Keratinocyte (primary cell): ENCODE data around the gene CDK14. TPM values are rescaled to one million over a fixed set of nuclear protein-coding genes. Genes with fewer than 3 reads are reported as not detected.

Source experiments
- DNase-seq: peaks from one replicate; pipeline ENCODE4 v3.0.0-alpha.2; 2011; ENCODE audit warnings: low read depth, missing footprints, low spot score
- FAIRE-seq: peaks from 2 replicates; lab custom pipeline; 2011; peaks lifted over from hg19 to GRCh38; lab: Jason Lieb, UNC
- H2AFZ ChIP-seq: 2 replicates; pipeline ENCODE4 v1.6.0; 2012; ENCODE audit warnings: low read length, control low read depth, inconsistent platforms; ENCODE audit not compliant: control insufficient read depth
- H3K27ac ChIP-seq: 2 replicates; pipeline ENCODE4 v1.5.1; 2011; ENCODE audit warnings: low read length; ENCODE audit not compliant: control insufficient read depth, insufficient read depth
- H3K27me3 ChIP-seq: 3 replicates; pipeline ENCODE4 v1.6.0; 2011; ENCODE audit warnings: low read length; ENCODE audit not compliant: control insufficient read depth, insufficient read depth; ENCODE audit errors: extremely low read depth
- H3K36me3 ChIP-seq, 2 experiments: 2 replicates in 1 of 2; 3 replicates in 1 of 2; pipeline ENCODE4 v1.5.1; 2011; ENCODE audit warnings: low read length in 2 of 2, mild to moderate bottlenecking in 1 of 2; ENCODE audit not compliant: control insufficient read depth in 2 of 2, insufficient read depth in 2 of 2; ENCODE audit errors: extremely low read depth in 1 of 2
- H3K4me1 ChIP-seq: 3 replicates; pipeline ENCODE4 v1.5.1; 2011; ENCODE audit warnings: low read length; ENCODE audit not compliant: control insufficient read depth, insufficient read depth; ENCODE audit errors: extremely low read depth
- H3K4me2 ChIP-seq: 3 replicates; pipeline ENCODE4 v1.6.0; 2011; ENCODE audit warnings: low read depth, low read length; ENCODE audit not compliant: control insufficient read depth, insufficient read depth; ENCODE audit errors: extremely low read depth
- H3K4me3 ChIP-seq, 3 experiments: fragments of 200-600 bp in 1 of 3; sonication (generic) in 1 of 3; 2 replicates in 2 of 3; 3 replicates in 1 of 3; pipeline ENCODE4 v1.5.1; 2011 to 2016; ENCODE audit warnings: low read length in 3 of 3, mild to moderate bottlenecking in 3 of 3, control low read depth in 2 of 3, inconsistent platforms in 1 of 3, low read depth in 1 of 3, mixed read lengths in 1 of 3, mixed run types in 1 of 3, moderate library complexity in 1 of 3; ENCODE audit not compliant: control insufficient read depth in 2 of 3, insufficient read depth in 2 of 3; ENCODE audit errors: extremely low read depth in 1 of 3
- H3K79me2 ChIP-seq: 2 replicates; pipeline ENCODE4 v1.6.0; 2012; ENCODE audit warnings: low read length; ENCODE audit not compliant: control insufficient read depth, insufficient read depth
- H3K9ac ChIP-seq: 3 replicates; pipeline ENCODE4 v1.6.0; 2011; ENCODE audit warnings: low read length; ENCODE audit not compliant: control insufficient read depth, insufficient read depth; ENCODE audit errors: extremely low read depth
- H3K9me1 ChIP-seq: 3 replicates; pipeline ENCODE4 v1.6.0; 2011; ENCODE audit warnings: low read length; ENCODE audit not compliant: control insufficient read depth, insufficient read depth; ENCODE audit errors: extremely low read depth
- H3K9me3 ChIP-seq: 2 replicates; pipeline ENCODE4 v1.5.1; 2012; ENCODE audit warnings: low read depth, low read length; ENCODE audit not compliant: control insufficient read depth
- H4K20me1 ChIP-seq: 3 replicates; pipeline ENCODE4 v1.6.0; 2011; ENCODE audit warnings: low read length; ENCODE audit not compliant: control insufficient read depth, insufficient read depth; ENCODE audit errors: extremely low read depth
- EZH2 ChIP-seq: IDR thresholded peaks from one replicate; pipeline ENCODE4 v1.6.1; 2012; ENCODE audit warnings: inconsistent platforms, mild to moderate bottlenecking, low read length, moderate library complexity
- dilution Hi-C: fragments of 300-500 bp; cut with MboI; formaldehyde crosslinking; loops from one replicate; pipeline ENCODE4 v1.7.0; 2020; ENCODE audit warnings: low sequenced_read_pairs; ENCODE audit not compliant: extremely low pct_ligation_motif_present
- polyA plus RNA-seq, 5 experiments: library from polyadenylated mRNA; depleted of rRNA in 3 of 5; stranded (reverse) in 3 of 5; stranded (forward) in 1 of 5; unstranded in 1 of 5; fragments of >200 nt; gene quantifications; 1 replicate in 1 of 5; 2 replicates in 3 of 5; 3 replicates in 1 of 5; pipeline versions ENCODE4 v1.2.1 to v1.2.3, GENCODE V29; 2011 to 2012; ENCODE audit warnings: missing spikeins in 2 of 5, low read depth in 1 of 5, low replicate concordance in 1 of 5
- TF ChIP-seq, protein P1 (sequence below), 3 experiments: IDR thresholded peaks in 1 of 3; conservative IDR thresholded peaks in 1 of 3; optimal IDR thresholded peaks in 1 of 3; 2 replicates in 2 of 3; 3 replicates in 1 of 3; pipeline versions ENCODE3 to v1.5.1; 2011; ENCODE audit warnings: low read length in 3 of 3, mild to moderate bottlenecking in 3 of 3, moderate library complexity in 2 of 3, control low read depth in 1 of 3, inconsistent platforms in 1 of 3; ENCODE audit not compliant: insufficient read depth in 2 of 3; ENCODE audit errors: extremely low read depth in 1 of 3

The CDK14 gene
- polyA plus RNA-seq, 1 donor (not counting 4 experiments of a cell fraction or from before 2014, with no cell fraction given): 4.0 TPM

- Histone ChIP-seq H3K4me2 (no peak overlapping the region), H4K20me1 (no peaks in the 10 kb centered on the region)
These were observed 21.3 kb upstream of the CDK14 start for GRCh38 chr7:90574820-90575187.

GRCh38 chr7:90579181-90579688 lies 16.9 kb upstream of the CDK14 start:
- Histone ChIP-seq H2AFZ (no peak overlapping the region), H3K79me2 (no peaks in the 10 kb centered on the region), H3K4me3 (no peak overlapping the region), H3K36me3 (no peaks in the 10 kb centered on the region), H3K4me2 (peak overlapping the region; percentile 29), H3K27me3 (no peaks in the 10 kb centered on the region), H3K9me1 (no peaks in the 10 kb centered on the region), H4K20me1 (no peaks in the 10 kb centered on the region), H3K4me1 (peaks cover 10% of the 10 kb centered on the region), H3K9me3 (no peaks in the 10 kb centered on the region), H3K9ac (no peak overlapping the region), H3K27ac (peak overlapping the region; percentile 30)
- DNase-seq (peak; percentile 19), FAIRE-seq (peak; percentile 9)
- dilution Hi-C loops: no loop called here
- TF ChIP-seq, protein P1, sequence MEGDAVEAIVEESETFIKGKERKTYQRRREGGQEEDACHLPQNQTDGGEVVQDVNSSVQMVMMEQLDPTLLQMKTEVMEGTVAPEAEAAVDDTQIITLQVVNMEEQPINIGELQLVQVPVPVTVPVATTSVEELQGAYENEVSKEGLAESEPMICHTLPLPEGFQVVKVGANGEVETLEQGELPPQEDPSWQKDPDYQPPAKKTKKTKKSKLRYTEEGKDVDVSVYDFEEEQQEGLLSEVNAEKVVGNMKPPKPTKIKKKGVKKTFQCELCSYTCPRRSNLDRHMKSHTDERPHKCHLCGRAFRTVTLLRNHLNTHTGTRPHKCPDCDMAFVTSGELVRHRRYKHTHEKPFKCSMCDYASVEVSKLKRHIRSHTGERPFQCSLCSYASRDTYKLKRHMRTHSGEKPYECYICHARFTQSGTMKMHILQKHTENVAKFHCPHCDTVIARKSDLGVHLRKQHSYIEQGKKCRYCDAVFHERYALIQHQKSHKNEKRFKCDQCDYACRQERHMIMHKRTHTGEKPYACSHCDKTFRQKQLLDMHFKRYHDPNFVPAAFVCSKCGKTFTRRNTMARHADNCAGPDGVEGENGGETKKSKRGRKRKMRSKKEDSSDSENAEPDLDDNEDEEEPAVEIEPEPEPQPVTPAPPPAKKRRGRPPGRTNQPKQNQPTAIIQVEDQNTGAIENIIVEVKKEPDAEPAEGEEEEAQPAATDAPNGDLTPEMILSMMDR (optimal IDR thresholded peaks at IDR 0.05 in 1 of 3, IDR thresholded peaks at IDR 0.05 in 1 of 3, conservative IDR thresholded peaks at IDR 0.05 in 1 of 3; ENCODE audit: extremely low read depth in 1 of 3, insufficient read depth in 2 of 3, low read length in 3 of 3): no peak
- TF ChIP-seq EZH2: no peak

More at GRCh38 chr7:90574820-90575187, 21.3 kb upstream of the CDK14 start:
- dilution Hi-C loops: no loop called here
- Histone ChIP-seq H3K79me2 (no peaks in the 10 kb centered on the region), H3K9me1 (no peaks in the 10 kb centered on the region), H3K4me3 (no peak overlapping the region), H3K36me3 (no peaks in the 10 kb centered on the region), H3K9ac (no peak overlapping the region), H3K9me3 (no peaks in the 10 kb centered on the region), H3K27me3 (no peaks in the 10 kb centered on the region), H2AFZ (no peak overlapping the region), H3K4me1 (peaks cover 6% of the 10 kb centered on the region), H3K27ac (no peak overlapping the region)
- no peak for FAIRE-seq
- DNase-seq: no peak
- TF ChIP-seq, protein P1 (optimal IDR thresholded peaks at IDR 0.05 in 1 of 3, IDR thresholded peaks at IDR 0.05 in 1 of 3, conservative IDR thresholded peaks at IDR 0.05 in 1 of 3; ENCODE audit: extremely low read depth in 1 of 3, insufficient read depth in 2 of 3, low read length in 3 of 3): no peak
- no peak for TF ChIP-seq EZH2
